ENCODE results near the gene GSG1.

- TF ChIP-seq EZH2 (IDR thresholded peaks at IDR 0.05; ENCODE audit: low read depth, low read length, severe bottlenecking) (no peak), KDM1A (IDR thresholded peaks at IDR 0.05; ENCODE audit: borderline replicate concordance, low read length) (no peak), RAD21 (IDR thresholded peaks at IDR 0.05 in 1 of 2, conservative IDR thresholded peaks at IDR 0.05 in 1 of 2; ENCODE audit: low read depth in 2 of 2, low read length in 2 of 2) (no peak), CTCF (IDR thresholded peaks at IDR 0.05; ENCODE audit: control extremely low read depth in 1 of 3, insufficient read depth in 1 of 3, low read depth in 1 of 3, low read length in 3 of 3) (no peak), CREB1 (IDR thresholded peaks at IDR 0.05) (no peak), SP4 (IDR thresholded peaks at IDR 0.05; ENCODE audit: low read length) (no peak), TAF1 (IDR thresholded peaks at IDR 0.05; ENCODE audit: low read depth, low read length) (no peak), SP2 (IDR thresholded peaks at IDR 0.05; ENCODE audit: low read length) (no peak), KDM5A (IDR thresholded peaks at IDR 0.05; ENCODE audit: low read length) (no peak), CHD1 (IDR thresholded peaks at IDR 0.05; ENCODE audit: low read depth, low read length) (no peak)
Measured at GRCh38 chr12:13060581-13060980, 42.9 kb downstream of the GSG1 start.

Data from H1 (cell line).